ENCODE data around the gene TLR2.

The TLR2 gene, protein sequence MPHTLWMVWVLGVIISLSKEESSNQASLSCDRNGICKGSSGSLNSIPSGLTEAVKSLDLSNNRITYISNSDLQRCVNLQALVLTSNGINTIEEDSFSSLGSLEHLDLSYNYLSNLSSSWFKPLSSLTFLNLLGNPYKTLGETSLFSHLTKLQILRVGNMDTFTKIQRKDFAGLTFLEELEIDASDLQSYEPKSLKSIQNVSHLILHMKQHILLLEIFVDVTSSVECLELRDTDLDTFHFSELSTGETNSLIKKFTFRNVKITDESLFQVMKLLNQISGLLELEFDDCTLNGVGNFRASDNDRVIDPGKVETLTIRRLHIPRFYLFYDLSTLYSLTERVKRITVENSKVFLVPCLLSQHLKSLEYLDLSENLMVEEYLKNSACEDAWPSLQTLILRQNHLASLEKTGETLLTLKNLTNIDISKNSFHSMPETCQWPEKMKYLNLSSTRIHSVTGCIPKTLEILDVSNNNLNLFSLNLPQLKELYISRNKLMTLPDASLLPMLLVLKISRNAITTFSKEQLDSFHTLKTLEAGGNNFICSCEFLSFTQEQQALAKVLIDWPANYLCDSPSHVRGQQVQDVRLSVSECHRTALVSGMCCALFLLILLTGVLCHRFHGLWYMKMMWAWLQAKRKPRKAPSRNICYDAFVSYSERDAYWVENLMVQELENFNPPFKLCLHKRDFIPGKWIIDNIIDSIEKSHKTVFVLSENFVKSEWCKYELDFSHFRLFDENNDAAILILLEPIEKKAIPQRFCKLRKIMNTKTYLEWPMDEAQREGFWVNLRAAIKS

DNA sequence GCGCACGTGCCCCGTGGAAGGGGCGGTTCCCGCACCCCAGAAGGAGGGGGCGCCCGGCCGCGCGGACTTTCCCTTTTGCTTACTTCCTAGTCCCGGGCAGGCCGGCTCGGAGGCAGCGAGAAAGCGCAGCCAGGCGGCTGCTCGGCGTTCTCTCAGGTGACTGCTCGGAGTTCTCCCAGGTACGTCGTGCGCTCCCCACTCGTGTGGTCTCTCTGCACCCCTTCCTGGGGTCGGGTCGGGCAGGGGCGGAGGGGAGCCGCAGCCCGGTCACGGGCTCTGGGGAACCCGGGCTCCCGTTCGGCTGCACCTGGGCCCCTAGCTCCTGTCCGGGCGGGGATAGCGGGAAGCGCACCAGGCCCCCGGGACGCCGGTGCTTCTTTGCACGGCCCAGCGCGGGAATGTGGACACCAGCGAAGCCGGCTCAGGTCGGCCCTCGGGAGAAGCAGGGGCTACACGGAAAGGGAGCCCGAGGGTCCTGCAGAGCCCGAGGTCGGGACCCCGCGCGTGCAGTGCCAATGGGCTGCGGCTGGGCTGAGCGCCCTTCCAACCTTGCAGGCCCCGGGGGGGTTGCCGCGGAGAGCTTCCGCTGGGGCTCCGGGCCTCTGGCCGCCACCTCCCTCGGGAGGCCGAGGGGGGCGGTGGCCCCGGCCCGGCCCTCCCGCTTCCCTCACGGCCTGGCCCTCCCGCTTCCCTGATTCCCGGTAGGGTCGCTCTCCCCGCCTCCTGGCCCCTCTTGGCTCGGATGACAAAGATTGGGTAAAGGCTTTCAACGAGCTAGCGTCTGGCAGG is at the start of gene TLR2:
Gene TLR2, plus strand, starts transcription at position 99 of the 789 bp plus-strand sequence. CDS start 18,628 bp downstream, outside the sequence.
- H3K4me3 ChIP-seq (ENCODE audit: low read length): peak within 1 kb of the TSS; percentile 66; the same call in 1 of the 2 replicates
- no peak for TF ChIP-seq ZNF274 (IDR thresholded peaks at IDR 0.05; ENCODE audit: low read depth, low read length)

DNA sequence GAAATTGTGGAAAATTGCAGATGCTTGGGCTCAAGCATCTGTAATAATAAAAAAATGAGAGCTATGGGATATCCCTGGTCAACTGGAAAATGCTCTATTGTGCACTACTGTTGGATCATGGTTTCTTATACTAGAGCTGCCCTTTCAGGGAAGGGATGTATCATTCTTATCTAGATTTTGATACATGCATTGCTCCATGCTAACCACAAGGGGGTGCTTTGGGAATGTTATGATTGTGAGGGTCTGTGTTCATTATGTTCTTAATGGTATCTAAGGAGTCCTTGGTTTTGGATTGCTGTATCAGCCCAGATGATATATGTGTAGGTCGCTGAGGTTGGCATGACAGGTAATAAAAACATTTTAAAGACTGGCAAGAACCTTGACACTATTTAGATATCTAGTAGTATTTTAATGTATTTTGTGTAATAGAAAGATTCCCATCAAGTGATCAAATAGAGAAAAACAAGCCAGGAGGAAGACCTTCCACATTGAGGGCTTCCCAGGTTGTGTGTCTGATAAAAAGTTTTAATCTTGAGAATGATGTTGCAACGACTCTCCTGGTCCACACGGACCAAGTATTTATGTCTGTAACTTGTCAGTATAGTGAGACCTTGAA is 49.2 kb upstream of the TLR2 start:
- TF ChIP-seq ZNF274 (IDR thresholded peaks at IDR 0.05; ENCODE audit: low read depth, low read length): no peak
- H3K4me3 ChIP-seq (ENCODE audit: low read length): no peak overlapping the region

DNA sequence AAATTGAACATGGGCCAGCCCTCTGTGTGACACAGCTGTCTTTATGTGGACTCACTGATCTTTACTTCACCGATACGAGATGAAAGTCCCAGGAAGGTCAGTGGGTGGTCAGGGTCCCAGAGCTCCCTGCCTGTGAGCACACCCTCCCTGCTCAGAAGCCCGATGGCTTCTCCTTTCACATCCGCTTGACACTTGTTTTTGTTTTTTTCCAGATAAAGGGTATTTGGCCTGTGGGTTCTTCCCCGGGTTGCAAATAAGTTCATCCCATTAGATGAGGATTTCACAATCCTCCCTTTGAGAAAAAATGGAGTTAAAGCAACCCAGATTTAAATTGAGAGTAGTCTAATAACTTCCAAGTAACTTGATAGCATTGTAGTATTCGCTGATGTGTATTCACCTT is 48.2 kb upstream of the TLR2 start:
- TF ChIP-seq ZNF274 (IDR thresholded peaks at IDR 0.05; ENCODE audit: low read depth, low read length): no peak
- H3K4me3 ChIP-seq (ENCODE audit: low read length): no peak overlapping the region

DNA sequence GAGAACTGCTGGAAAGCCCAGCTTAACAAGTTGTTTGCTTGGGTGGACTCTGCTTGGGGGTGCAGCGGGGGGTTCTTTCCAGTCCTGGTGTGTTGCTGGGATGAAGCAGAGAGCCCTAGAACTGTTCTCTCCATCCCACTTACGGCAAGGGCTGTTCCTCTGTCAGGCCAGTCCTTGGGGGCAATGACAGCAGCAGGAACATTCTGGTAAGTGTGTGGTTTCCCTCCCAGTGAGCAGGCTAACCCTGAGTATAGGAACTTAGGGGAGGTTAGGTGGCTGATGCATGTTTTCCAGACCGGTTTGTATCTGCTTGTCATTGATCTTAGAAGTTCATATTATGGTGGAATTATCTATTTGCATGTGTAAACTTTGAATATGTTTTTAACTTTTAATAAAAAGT is 46.9 kb upstream of the TLR2 start:
- no peak for TF ChIP-seq ZNF274 (IDR thresholded peaks at IDR 0.05; ENCODE audit: low read depth, low read length)
- H3K4me3 ChIP-seq (ENCODE audit: low read length): no peak overlapping the region

DNA sequence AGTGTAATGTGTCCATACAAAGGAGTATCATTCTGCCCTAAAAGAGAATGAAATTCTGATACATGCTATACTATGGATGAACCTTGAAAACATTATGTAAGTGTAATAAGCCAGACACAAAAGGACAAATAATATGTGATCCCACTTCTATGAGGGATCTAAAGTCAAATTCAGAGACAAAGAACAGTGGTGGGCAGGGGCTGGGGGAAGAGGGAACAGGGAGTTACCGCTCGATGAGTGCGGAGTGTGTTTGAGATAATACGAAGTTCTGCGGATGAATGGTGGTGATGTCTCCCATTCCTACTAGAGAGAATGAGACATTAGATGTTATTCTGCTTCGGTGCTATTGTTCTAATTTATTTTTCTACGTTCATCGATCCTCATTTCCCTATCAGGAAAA is 46.1 kb upstream of the TLR2 start:
- H3K4me3 ChIP-seq (ENCODE audit: low read length): no peak overlapping the region
- TF ChIP-seq ZNF274 (IDR thresholded peaks at IDR 0.05; ENCODE audit: low read depth, low read length): no peak

DNA sequence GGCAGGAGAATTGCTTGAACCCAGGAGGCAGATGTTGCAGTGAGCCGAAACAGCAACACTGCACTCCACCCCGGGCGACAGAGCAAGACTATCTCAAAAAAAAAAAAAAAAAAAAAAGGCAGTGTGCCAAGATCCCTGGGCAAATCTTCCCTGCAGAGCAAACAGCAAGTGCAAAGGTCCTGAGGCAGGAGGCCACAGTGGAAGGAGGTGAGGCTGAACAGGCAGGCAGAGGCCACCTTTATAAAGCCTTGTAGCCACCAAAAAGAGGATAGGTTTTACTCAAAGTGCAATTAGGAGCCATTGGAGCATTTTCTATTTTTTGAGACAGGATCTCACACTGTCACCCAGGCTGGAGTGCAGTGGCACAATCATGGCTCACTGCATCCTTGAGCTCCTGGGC is 45.1 kb upstream of the TLR2 start:
- no peak for TF ChIP-seq ZNF274 (IDR thresholded peaks at IDR 0.05; ENCODE audit: low read depth, low read length)
- no peak overlapping the region for H3K4me3 ChIP-seq (ENCODE audit: low read length)

DNA sequence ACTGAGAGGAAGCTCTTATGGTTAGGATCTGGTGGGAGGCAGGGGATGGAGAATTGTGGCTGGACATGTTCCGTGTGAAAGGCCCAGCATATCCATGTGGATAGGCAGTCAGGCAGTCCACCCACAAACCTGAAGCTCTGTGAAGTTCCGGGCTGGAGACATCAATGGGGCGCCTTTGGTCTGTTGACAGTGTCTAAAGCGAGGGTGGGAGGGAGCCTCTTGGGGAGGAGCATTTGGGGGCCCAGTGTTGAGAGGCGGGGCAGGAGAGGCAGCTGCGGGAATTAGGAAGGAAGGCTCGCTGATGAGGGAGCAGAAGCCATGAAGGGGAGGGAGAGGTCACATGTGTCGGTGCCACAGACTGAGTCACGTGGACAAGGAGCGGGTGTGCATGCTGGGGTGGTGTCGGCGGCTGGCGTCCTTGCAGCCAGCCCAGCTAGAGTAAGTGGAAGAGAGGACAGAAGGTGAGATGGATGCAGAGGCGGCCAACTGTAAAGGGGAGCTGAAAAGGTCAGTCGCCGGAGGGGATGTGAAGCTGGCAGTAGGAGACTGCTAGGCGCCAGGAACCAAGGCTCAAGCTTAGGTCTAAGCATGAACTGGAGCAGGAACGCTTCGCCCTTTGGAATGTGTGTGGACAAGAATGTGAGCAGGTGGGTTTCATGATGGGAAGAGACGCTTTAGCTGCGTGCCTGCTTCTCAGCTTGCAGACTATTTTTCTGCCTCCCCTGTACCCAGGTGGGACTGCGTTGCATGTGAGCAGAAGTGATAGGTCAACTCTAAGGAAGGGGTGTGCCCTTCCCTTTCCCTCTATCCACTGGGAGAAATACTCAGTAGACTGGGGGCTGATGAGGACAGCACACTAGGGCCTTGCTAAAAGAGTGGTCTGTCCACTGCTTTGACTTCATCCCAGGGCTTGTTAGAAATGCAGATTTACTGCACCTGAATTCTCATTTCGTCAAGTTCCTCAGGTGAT is 44.0 kb upstream of the TLR2 start:
- TF ChIP-seq ZNF274 (IDR thresholded peaks at IDR 0.05; ENCODE audit: low read depth, low read length): no peak
- H3K4me3 ChIP-seq (ENCODE audit: low read length): no peak overlapping the region

DNA sequence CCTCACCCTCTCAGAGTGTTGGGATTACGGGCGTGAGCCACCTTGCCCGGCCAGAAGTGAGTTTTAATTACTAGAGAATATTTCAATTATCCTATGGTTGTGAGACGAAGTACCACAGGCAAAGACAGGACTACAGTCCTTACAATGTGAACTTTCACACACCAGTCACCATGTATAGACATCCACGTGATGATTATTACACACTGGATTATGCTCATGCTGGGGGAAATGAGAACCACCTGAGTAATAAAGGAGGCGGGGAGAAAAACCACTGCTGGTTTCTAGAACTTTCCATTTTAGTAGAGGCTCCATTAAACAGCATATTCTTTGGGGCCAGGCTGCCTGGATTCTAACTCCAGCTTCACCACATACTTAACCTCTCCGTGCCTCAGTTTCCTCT is 42.5 kb upstream of the TLR2 start:
- TF ChIP-seq ZNF274 (IDR thresholded peaks at IDR 0.05; ENCODE audit: low read depth, low read length): no peak
- no peak overlapping the region for H3K4me3 ChIP-seq (ENCODE audit: low read length)

DNA sequence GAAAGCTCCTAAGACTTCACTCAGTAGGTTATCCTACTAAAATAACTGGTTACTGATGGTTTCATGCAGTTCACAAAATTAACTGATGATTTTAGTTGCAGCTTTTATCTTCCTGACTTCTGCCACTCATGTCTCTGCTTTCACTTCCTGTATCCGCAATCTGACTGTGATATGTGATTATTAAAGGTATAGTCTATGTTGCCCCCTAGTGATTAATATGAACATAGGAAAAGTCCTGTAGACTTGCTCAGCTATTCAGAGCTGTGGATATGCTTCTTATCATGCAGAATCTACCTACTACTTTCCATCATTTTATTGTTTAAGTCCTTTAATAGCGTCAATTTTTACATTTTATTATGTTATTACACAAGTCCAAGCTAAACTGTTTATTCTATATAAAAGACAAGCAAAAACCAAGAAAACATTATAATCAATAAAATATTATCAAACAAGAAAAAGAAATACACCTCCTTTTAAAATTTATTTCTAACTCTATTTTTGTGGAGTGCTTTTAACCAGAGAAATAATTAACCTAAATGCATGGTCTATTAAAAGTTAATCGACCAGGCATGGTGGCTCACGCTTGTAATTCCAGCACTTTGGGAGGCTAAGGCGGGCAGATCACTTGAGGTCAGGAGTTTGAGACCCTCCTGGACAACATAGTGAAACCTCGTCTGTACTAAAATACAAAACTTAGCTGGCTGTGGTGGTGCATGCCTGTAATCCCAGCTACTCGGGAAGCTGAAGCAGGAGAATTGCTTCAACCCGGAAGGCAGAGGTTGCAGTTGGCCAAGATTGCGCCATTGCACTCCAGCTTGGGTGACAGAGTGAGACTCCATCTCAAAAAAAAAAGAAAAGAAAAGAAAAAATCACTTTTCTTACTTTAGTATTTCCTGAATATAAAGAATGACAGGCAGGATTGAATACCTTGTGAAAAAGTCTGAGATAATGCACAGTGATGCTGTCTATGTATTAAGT is 40.4 kb upstream of the TLR2 start:
- no peak overlapping the region for H3K4me3 ChIP-seq (ENCODE audit: low read length)
- no peak for TF ChIP-seq ZNF274 (IDR thresholded peaks at IDR 0.05; ENCODE audit: low read depth, low read length)

DNA sequence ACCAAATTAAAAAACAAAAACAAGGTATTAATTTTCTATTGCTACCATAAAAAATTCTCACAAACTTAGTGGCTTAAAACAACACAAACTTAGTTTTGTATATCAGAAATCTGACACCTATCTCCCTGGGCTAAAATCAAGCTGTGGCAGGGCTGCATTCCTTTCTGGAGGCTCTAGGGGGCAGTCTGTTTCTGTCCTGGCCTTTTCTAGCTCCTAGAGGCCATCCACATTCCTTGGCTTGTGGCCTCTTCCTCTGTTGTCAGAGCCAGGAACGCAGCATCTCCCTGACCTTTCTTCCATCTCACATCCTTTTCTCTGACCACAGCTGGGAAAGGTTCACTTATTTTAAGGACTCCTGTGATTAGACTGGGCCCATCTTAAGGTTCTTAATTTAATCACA is 38.9 kb upstream of the TLR2 start:
- TF ChIP-seq ZNF274 (IDR thresholded peaks at IDR 0.05; ENCODE audit: low read depth, low read length): no peak
- H3K4me3 ChIP-seq (ENCODE audit: low read length): no peak overlapping the region

DNA sequence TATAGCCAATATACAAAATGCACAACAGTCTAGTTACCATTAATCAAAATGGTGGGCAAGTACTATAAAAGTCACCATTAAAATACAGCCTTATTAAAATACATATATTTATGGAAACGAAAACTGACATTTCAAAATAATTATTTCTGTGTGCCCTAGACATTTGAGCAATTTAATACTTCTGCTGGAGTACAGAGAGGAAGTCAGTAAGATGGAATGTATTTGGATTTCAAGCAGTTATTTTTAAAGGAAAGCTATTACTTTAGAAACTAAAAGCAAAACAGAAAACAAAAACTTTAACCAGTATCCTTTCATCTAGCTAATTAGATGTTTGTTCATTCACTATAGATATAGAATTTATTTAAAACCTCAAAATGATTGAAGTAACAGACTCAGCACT is 37.8 kb upstream of the TLR2 start:
- no peak for TF ChIP-seq ZNF274 (IDR thresholded peaks at IDR 0.05; ENCODE audit: low read depth, low read length)
- no peak overlapping the region for H3K4me3 ChIP-seq (ENCODE audit: low read length)

DNA sequence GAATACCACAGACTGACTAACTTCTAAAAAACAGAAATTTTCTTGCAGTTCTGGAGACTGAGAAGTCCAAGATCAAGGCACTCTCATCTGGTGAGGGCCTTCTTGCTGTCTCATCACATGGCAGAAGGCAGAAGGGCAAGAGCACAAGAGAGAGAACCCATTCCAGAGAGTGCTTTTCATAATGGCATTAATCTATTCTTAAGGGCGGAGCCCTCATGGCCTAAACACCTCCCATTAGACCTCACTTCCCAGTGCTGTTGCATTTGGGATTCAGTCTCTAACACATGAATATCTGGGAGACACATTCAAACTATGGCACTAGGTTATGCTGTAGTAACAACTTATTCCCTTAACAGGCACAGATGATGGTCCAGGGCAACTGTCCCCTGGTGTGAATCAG is 37.1 kb upstream of the TLR2 start:
- no peak for TF ChIP-seq ZNF274 (IDR thresholded peaks at IDR 0.05; ENCODE audit: low read depth, low read length)
- no peak overlapping the region for H3K4me3 ChIP-seq (ENCODE audit: low read length)
